Brain microvascular endothelial cell (primary cell): ENCODE measurements around the gene CLCN2.

ENCODE experiments used
- DNase-seq: peaks from one replicate; pipeline ENCODE4 v3.0.0-alpha.2; 2020
- H3K27ac ChIP-seq: fragments of 250-450 bp; sonication (Bioruptor Pico); 2 replicates; pipeline ENCODE4 v1.5.1; 2020; ENCODE audit warnings: mild to moderate bottlenecking, moderate library complexity
- H3K27me3 ChIP-seq: fragments of 250-450 bp; sonication (Bioruptor Pico); replicated peaks from 2 replicates; pipeline ENCODE4 v1.5.1; 2020; ENCODE audit warnings: mild to moderate bottlenecking
- H3K36me3 ChIP-seq: fragments of 250-450 bp; sonication (Bioruptor Pico); replicated peaks from 2 replicates; pipeline ENCODE4 v1.5.1; 2020; ENCODE audit warnings: mild to moderate bottlenecking
- H3K4me3 ChIP-seq: 2 replicates; pipeline ENCODE4 v1.5.1; 2011; ENCODE audit warnings: low read depth, mild to moderate bottlenecking, control low read depth, low read length, moderate library complexity
- CTCF ChIP-seq: IDR thresholded peaks from 2 replicates; pipeline ENCODE4 v1.5.1; 2011; ENCODE audit warnings: low read depth, mild to moderate bottlenecking, moderate library complexity, low read length, control low read depth, inconsistent platforms; ENCODE audit errors: missing control alignments
- in situ Hi-C: cut with HindIII; loops from 2 replicates; pipeline ENCODE4 v1.10.0; 2017; ENCODE audit warnings: low sequenced_read_pairs, low pct_ligation_motif_present

The CLCN2 gene

GRCh38 chr3:184383033-184383740 lies 21.8 kb upstream of the CLCN2 start:
- Histone ChIP-seq H3K4me3 (no peak overlapping the region), H3K27me3 (peaks cover 34% of the 10 kb centered on the region), H3K27ac (no peak overlapping the region), H3K36me3 (no peaks in the 10 kb centered on the region)
- in situ Hi-C loops, result no loop called here
- no peak for DNase-seq
- TF ChIP-seq CTCF, result no peak

DNA sequence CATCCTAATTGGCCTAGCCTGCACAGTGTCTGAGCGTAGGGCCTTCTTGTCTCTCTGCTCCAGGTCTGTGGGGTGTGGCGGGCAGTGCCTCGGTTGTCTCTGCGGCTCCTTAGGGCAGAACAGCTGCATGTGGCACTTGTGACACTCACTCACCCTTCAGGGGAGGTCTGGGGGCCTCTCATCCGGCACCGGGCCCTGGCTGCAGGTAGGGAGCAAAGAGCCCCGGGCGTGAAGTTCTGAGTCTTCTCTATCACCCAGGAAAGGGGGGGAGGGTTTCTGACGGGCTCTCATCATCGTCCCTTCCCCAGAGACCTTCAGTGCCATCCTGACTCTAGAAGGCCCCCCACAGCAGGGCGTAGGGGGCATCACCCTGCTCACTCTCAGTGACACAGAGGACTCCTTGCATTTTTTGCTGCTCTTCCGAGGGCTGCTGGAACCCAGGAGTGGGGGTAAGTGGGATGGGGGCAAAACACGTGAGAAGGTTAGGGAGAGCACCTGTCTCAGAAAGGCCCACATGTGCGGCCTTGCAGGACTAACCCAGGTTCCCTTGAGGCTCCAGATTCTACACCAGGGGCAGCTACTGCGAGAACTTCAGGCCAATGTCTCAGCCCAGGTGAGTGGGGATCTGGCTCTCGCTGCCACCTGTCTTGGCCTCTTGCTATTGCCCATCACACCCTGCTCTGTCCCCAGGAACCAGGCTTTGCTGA lies 21.1 kb upstream of the CLCN2 start:
- H3K4me3 ChIP-seq, result no peak overlapping the region
- TF ChIP-seq CTCF, result no peak
- H3K27me3 ChIP-seq, result peaks cover 38% of the 10 kb centered on the region
- H3K27ac ChIP-seq, result no peak overlapping the region
- in situ Hi-C loops, result no loop called here
- no peaks in the 10 kb centered on the region for H3K36me3 ChIP-seq
- no peak for DNase-seq

DNA sequence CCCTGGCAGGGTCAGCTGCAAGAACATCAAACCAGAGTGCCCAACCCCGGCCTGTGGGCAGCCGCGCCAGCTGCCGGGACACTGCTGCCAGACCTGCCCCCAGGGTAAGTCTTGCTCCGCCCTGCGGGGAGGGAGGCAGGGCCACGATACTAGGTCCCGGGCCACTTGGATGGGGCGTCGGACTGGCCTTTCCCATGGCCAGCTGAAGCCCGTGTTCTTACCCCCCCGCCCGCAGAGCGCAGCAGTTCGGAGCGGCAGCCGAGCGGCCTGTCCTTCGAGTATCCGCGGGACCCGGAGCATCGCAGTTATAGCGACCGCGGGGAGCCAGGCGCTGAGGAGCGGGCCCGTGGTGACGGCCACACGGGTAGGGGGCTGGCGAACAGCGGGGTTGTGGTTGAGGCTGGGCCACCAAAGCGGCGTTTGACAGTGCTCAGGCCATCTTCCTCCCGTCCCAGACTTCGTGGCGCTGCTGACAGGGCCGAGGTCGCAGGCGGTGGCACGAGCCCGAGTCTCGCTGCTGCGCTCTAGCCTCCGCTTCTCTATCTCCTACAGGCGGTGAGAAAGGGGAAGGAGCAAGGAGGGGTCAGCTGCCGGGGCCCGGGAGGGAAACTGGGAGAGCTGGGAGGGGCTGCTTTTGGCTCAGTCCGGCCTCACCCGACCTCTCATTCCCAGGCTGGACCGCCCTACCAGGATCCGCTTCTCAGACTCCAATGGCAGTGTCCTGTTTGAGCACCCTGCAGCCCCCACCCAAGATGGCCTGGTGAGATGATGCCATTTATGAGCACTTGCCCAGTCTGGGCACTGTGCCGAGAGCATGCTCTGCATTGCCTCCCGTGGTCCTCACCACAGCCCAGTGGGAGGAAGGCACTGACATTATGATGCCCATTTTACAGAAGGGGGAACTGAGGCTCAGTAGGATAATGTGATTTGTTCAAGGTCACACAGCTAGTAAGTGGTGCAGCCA lies 20.1 kb upstream of the CLCN2 start:
- TF ChIP-seq CTCF, result no peak
- no peak for DNase-seq

GRCh38 chr3:184380627-184381260 lies 19.3 kb upstream of the CLCN2 start:
- TF ChIP-seq CTCF, result no peak
- no peaks in the 10 kb centered on the region for H3K36me3 ChIP-seq
- no peak for DNase-seq
- in situ Hi-C loops, result no loop called here
- H3K4me3 ChIP-seq, result no peak overlapping the region
- peaks cover 43% of the 10 kb centered on the region for H3K27me3 ChIP-seq
- H3K27ac ChIP-seq, result no peak overlapping the region

More for the DNA sequence above, 20.1 kb upstream of the CLCN2 start:
- H3K4me3 ChIP-seq, result no peak overlapping the region
- H3K36me3 ChIP-seq, result no peaks in the 10 kb centered on the region
- H3K27ac ChIP-seq, result no peak overlapping the region
- H3K27me3 ChIP-seq, result peaks cover 38% of the 10 kb centered on the region
- in situ Hi-C loops, result no loop called here

DNA sequence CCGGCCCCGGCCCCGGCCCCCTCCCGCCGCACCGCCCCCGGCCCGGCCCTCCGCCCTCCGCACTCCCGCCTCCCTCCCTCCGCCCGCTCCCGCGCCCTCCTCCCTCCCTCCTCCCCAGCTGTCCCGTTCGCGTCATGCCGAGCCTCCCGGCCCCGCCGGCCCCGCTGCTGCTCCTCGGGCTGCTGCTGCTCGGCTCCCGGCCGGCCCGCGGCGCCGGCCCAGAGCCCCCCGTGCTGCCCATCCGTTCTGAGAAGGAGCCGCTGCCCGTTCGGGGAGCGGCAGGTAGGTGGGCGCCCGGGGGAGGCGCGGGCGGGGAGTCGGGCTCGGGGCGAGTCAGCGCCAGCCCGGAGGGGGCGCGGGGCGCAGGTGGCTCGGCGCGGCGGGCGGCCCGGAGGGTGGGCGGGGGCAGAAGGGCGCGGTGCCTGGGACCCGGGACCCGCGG lies 18.8 kb upstream of the CLCN2 start:
- TF ChIP-seq CTCF, result no peak
- H3K36me3 ChIP-seq, result no peaks in the 10 kb centered on the region
- DNase-seq, result no peak
- no peak overlapping the region for H3K27ac ChIP-seq
- H3K27me3 ChIP-seq, result peaks cover 44% of the 10 kb centered on the region
- in situ Hi-C loops, result no loop called here
- no peak overlapping the region for H3K4me3 ChIP-seq
